ENCODE results near the gene TENT5A. TPM values are rescaled to one million over a fixed set of nuclear protein-coding genes. Genes with fewer than 3 reads are reported as not detected.

TENT5A gene
- total RNA-seq, 1 experiment from 2014 or later = 5.6 TPM

- CTCF ChIA-PET = interaction anchor here (0.6 kb wide), 1 partner anchor 249 kb away, joined by 5 read pairs; no protein-coding TSS in a partner anchor
- H3F3A ChIP-seq (ENCODE audit: low read length, unreplicated experiment) = no peaks in the 10 kb centered on the region
- no TSS peak for BruUV-seq (replicated peaks)
- no peak overlapping the region for H3K4me3 ChIP-seq (ENCODE audit: low read length)
- H3K9ac ChIP-seq (ENCODE audit: low read length) = no peak overlapping the region
- H3K27ac ChIP-seq (ENCODE audit: low read length) = no peak overlapping the region
- H3K9me2 ChIP-seq (replicated peaks; ENCODE audit: low read length) = no peaks in the 10 kb centered on the region
- H3K79me2 ChIP-seq (ENCODE audit: low read length) = no peaks in the 10 kb centered on the region
- DNase-seq (no peak), ATAC-seq (no peak)
- POLR2A ChIA-PET (ENCODE audit: unreplicated experiment) = no interaction called here
- no peak overlapping the region for H3K4me2 ChIP-seq (ENCODE audit: low read length)
- no peak overlapping the region for H2AFZ ChIP-seq (ENCODE audit: low read length)
- intact Hi-C loops (cut with micrococcal nuclease) = no loop called here
- H3K27me3 ChIP-seq (ENCODE audit: low read length) = no peaks in the 10 kb centered on the region
- H3K36me3 ChIP-seq (ENCODE audit: low read depth, low read length) = no peaks in the 10 kb centered on the region
- H4K20me1 ChIP-seq (ENCODE audit: low read length) = no peaks in the 10 kb centered on the region
- H3K9me3 ChIP-seq (ENCODE audit: low read length) = no peaks in the 10 kb centered on the region
- no peak for TF ChIP-seq EZH2phosphoT487 (IDR thresholded peaks at IDR 0.05; ENCODE audit: borderline replicate concordance, low read length)
- TF ChIP-seq CTCF (conservative IDR thresholded peaks at IDR 0.05; ENCODE audit: low read depth, low read length) = no peak
- TF ChIP-seq EZH2 (IDR thresholded peaks at IDR 0.05; ENCODE audit: low read length, unreplicated experiment) = no peak
- peaks cover 13% of the 10 kb centered on the region for H3K4me1 ChIP-seq (ENCODE audit: insufficient read depth, low read length)
Measured at GRCh38 chr6:81739230-81740195, 13.0 kb downstream of the TENT5A start.

- no TSS peak for BruUV-seq (replicated peaks)
- no peaks in the 10 kb centered on the region for H3K36me3 ChIP-seq (ENCODE audit: low read depth, low read length)
- no peak for ATAC-seq
- H2AFZ ChIP-seq (ENCODE audit: low read length) = no peak overlapping the region
- no peaks in the 10 kb centered on the region for H3K27me3 ChIP-seq (ENCODE audit: low read length)
- TF ChIP-seq CTCF (conservative IDR thresholded peaks at IDR 0.05; ENCODE audit: low read depth, low read length) = no peak
- no peak for TF ChIP-seq EZH2 (IDR thresholded peaks at IDR 0.05; ENCODE audit: low read length, unreplicated experiment)
- TF ChIP-seq EZH2phosphoT487 (IDR thresholded peaks at IDR 0.05; ENCODE audit: borderline replicate concordance, low read length) = no peak
- CTCF ChIA-PET = interaction anchor here (0.6 kb wide), 1 partner anchor 126 kb away, joined by 3 read pairs; no protein-coding TSS in a partner anchor
- H3K4me2 ChIP-seq (ENCODE audit: low read length) = no peak overlapping the region
- no peak for DNase-seq
- H3F3A ChIP-seq (ENCODE audit: low read length, unreplicated experiment) = no peaks in the 10 kb centered on the region
- no peak overlapping the region for H3K9ac ChIP-seq (ENCODE audit: low read length)
- POLR2A ChIA-PET (ENCODE audit: unreplicated experiment) = no interaction called here
- intact Hi-C loops (cut with micrococcal nuclease) = no loop called here
- peaks cover 16% of the 10 kb centered on the region; the same call in 1 of the 2 replicates for H3K4me1 ChIP-seq (ENCODE audit: insufficient read depth, low read length)
- H3K27ac ChIP-seq (ENCODE audit: low read length) = no peak overlapping the region
- H3K4me3 ChIP-seq (ENCODE audit: low read length) = no peak overlapping the region
- H4K20me1 ChIP-seq (ENCODE audit: low read length) = no peaks in the 10 kb centered on the region
- no peaks in the 10 kb centered on the region for H3K9me3 ChIP-seq (ENCODE audit: low read length)
- H3K9me2 ChIP-seq (replicated peaks; ENCODE audit: low read length) = no peaks in the 10 kb centered on the region
- H3K79me2 ChIP-seq (ENCODE audit: low read length) = no peaks in the 10 kb centered on the region
Measured at GRCh38 chr6:81736428-81736827, 16.1 kb downstream of the TENT5A start.

All from PC-3 (cell line).